Hematopoietic multipotent progenitor cell (in vitro differentiated cells): ENCODE measurements around the gene SRD5A3. TPM values are rescaled to one million over a fixed set of nuclear protein-coding genes. Genes with fewer than 3 reads are reported as not detected.

Source experiments
- DNase-seq, 3 donors: peaks; one replicate each; pipeline ENCODE4 v3.0.0-alpha.2; 2011 to 2015; ENCODE audit warnings: low read depth in 2 of 3, low spot score in 2 of 3
- total RNA-seq: library from RNA; depleted of rRNA; stranded (reverse); fragments of >200 nt; gene quantifications from one replicate; pipeline ENCODE4 v1.2.3, GENCODE V29; 2012

SRD5A3 gene
- total RNA-seq, 1 donor: 20.5 TPM

- no peak for DNase-seq
Observed at GRCh38 chr4:55372259-55372658, 26.2 kb downstream of the SRD5A3 start.

- no peak for DNase-seq
Observed at GRCh38 chr4:55373461-55373860, 27.4 kb downstream of the SRD5A3 start.

- no peak for DNase-seq
Observed at GRCh38 chr4:55376698-55377097, 30.7 kb downstream of the SRD5A3 start.

- no peak for DNase-seq
Observed at GRCh38 chr4:55378617-55379467, 32.8 kb downstream of the SRD5A3 start.

- no peak for DNase-seq
Observed at GRCh38 chr4:55380576-55380975, 34.5 kb downstream of the SRD5A3 start.

- DNase-seq: no peak
Observed at GRCh38 chr4:55381502-55381901, 35.5 kb downstream of the SRD5A3 start.

- no peak for DNase-seq
Observed at GRCh38 chr4:55382488-55383003, 36.5 kb downstream of the SRD5A3 start.

- no peak for DNase-seq
Observed at GRCh38 chr4:55385201-55385649, 39.2 kb downstream of the SRD5A3 start.

GRCh38 chr4:55386073-55386472 lies 40.0 kb downstream of the SRD5A3 start:
- DNase-seq: no peak

- peak in 1 of 3 donors; percentile 56 for DNase-seq
Observed at GRCh38 chr4:55386840-55387239, 40.8 kb downstream of the SRD5A3 start.

GRCh38 chr4:55393461-55394320 lies 47.6 kb downstream of the SRD5A3 start:
- no peak for DNase-seq

GRCh38 chr4:55395218-55395528 lies 49.1 kb downstream of the SRD5A3 start:
- DNase-seq: no peak

GRCh38 chr4:55395529-55396307 lies 49.7 kb downstream of the SRD5A3 start, which contains the start of gene TMEM165:
TSS of gene TMEM165 (plus strand) at chr4:55395957. CDS start at chr4:55396190, 233 bp downstream.
- peak; percentile 78 to 93 (median 90) for DNase-seq

GRCh38 chr4:55396308-55397125 lies 50.5 kb downstream of the SRD5A3 start:
- DNase-seq: peak in 1 of 3 donors; percentile 18

GRCh38 chr4:55397126-55397436 lies 51.0 kb downstream of the SRD5A3 start:
- DNase-seq: no peak

GRCh38 chr4:55397520-55398321 lies 51.7 kb downstream of the SRD5A3 start:
- peak in 1 of 3 donors; percentile 20 for DNase-seq

GRCh38 chr4:55398461-55398860 lies 52.4 kb downstream of the SRD5A3 start:
- DNase-seq: no peak

- DNase-seq: no peak
Observed at GRCh38 chr4:55398966-55399365, 52.9 kb downstream of the SRD5A3 start.

- no peak for DNase-seq
Observed at GRCh38 chr4:55399581-55399980, 53.5 kb downstream of the SRD5A3 start.
